GM21786 (cell line): Measurements from ENCODE around the gene NOB1.
"Not testable (repeated sequence)": the region's sequence is repeated elsewhere in the genome, so short reads cannot be mapped to it uniquely, and the experiment has no call there.

Experiments used
- ATAC-seq: cut with Tn5 transposase; IDR thresholded peaks from one replicate; pipeline ENCODE4 v1.9.1; 2021; ENCODE audit not compliant: unreplicated experiment

The NOB1 gene

GRCh38 chr16:69761983-69762813, 7.5 kb upstream of the NOB1 start, which contains the start of gene WWP2:
WWP2 (plus strand) TSS chr16:69762332; CDS start chr16:69787011, 24,679 bp downstream.
- ATAC-seq, result peak; percentile 62

GRCh38 chr16:69757375-69757774, 2.6 kb upstream of the NOB1 start:
- not testable (repeated sequence) for ATAC-seq

- ATAC-seq, result no peak
Observed at GRCh38 chr16:69756705-69757104, 2.0 kb upstream of the NOB1 start.

- no peak for ATAC-seq
Observed at GRCh38 chr16:69754143-69754468, 620 bp downstream of the NOB1 start.

- ATAC-seq, result no peak
Observed at GRCh38 chr16:69748694-69749345, 5.9 kb downstream of the NOB1 start.

- no peak for ATAC-seq
Observed at GRCh38 chr16:69747115-69747514, 7.6 kb downstream of the NOB1 start.

- no peak for ATAC-seq
Observed at GRCh38 chr16:69745959-69746358, 8.8 kb downstream of the NOB1 start.

- ATAC-seq, result no peak
Observed at GRCh38 chr16:69745232-69745612, 9.5 kb downstream of the NOB1 start.

GRCh38 chr16:69744363-69745231, 10.1 kb downstream of the NOB1 start:
- ATAC-seq, result no peak

GRCh38 chr16:69741951-69742904, 12.5 kb downstream of the NOB1 start:
- no peak for ATAC-seq

GRCh38 chr16:69741519-69741918, 13.2 kb downstream of the NOB1 start:
- no peak for ATAC-seq

- ATAC-seq, result no peak
Observed at GRCh38 chr16:69732101-69732500, 22.6 kb downstream of the NOB1 start.

GRCh38 chr16:69731280-69731679, 23.4 kb downstream of the NOB1 start:
- ATAC-seq, result not testable (repeated sequence)

GRCh38 chr16:69729030-69729429, 25.7 kb downstream of the NOB1 start:
- ATAC-seq, result not testable (repeated sequence)

- no peak for ATAC-seq
Observed at GRCh38 chr16:69727916-69728270, 26.8 kb downstream of the NOB1 start.

- ATAC-seq, result peak; percentile 98
Observed at GRCh38 chr16:69726313-69727060, 28.2 kb downstream of the NOB1 start, which contains the start of gene NQO1. NQO1 (minus strand) TSS chr16:69726560; CDS start chr16:69726439, 121 bp downstream.

GRCh38 chr16:69725480-69726312, 29.0 kb downstream of the NOB1 start:
- no peak for ATAC-seq

- no peak for ATAC-seq
Observed at GRCh38 chr16:69724981-69725479, 29.7 kb downstream of the NOB1 start.
